ENCODE measurements around the gene SIGLEC6. TPM values are rescaled to one million over a fixed set of nuclear protein-coding genes. Genes with fewer than 3 reads are reported as not detected.

SIGLEC6 gene
- total RNA-seq (2014; rRNA removed; shearing (Covaris generic)), result not detected in 2 replicates

DNA sequence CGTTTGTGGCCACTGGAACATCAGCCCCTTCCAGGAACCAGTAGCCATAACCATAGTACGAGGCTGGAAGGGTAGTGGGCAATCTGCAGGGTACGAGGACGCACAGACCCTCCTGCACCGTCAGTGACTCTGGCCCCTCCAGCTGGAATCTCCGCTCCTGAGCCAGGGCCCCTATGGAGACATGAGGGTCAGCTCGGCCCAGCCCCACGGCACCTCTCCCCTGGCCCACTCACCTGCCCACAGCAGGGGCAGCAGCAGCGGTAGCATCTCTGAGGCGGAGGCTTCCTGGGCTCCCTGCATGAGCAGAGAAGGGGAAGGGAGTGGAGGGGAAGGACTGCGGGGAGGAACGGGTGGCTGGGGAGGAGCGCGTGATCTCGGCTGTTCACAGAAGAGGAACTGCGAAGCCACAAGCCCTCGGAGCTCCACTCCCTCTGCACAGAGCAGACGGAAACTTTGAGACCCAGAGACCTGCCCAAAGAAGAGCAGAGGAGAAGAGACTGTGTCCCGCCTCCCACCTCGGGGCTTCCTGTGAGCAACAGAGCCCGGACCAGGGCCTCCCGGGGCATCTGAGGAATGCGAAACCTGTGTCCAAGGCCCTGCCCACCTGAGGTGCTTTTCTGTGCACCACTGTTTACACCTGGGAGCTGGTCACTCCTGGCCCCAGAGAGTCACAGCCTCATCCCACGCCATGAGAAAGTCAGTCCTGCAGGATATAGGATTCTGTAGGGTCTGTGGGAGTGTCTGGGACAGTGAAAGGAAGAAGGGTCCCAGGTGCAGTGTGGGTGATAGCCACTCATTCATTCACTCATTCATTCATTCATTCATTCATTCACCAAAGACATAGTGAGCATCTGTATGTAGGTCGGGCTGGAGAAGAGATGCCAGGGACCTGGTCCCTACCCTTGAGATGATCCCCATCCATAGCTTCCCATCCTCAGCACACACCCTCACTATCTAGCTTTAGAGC lies at the start of gene SIGLEC6:
Gene SIGLEC6 (minus strand): TSS at position 322 of the 967 bp plus-strand sequence. CDS start 22 bp downstream, at position 300.
- 0 out of 2 replicates have a peak, but pooled peaks cover 2% of the 10 kb centered on the region for H3K27me3 ChIP-seq (replicated peaks)
- H3K36me3 ChIP-seq, result no peaks in the 10 kb centered on the region
- DNase-seq (ENCODE audit: low read depth in 1 of 2, low spot score in 2 of 2), result no peak
- no peaks in the 10 kb centered on the region for H3K9me3 ChIP-seq (replicated peaks)
- no peaks in the 10 kb centered on the region for H3K4me1 ChIP-seq (replicated peaks)
- H3K27ac ChIP-seq, result no peak within 1 kb of the TSS
- no peak within 1 kb of the TSS for H3K4me3 ChIP-seq

GRCh38 chr19:51576850-51577249 lies 45.4 kb upstream of the SIGLEC6 start:
- Histone ChIP-seq H3K27ac (no peak overlapping the region), H3K9me3 (replicated peaks) (no peaks in the 10 kb centered on the region), H3K36me3 (peaks cover 48% of the 10 kb centered on the region), H3K4me1 (replicated peaks) (peaks cover 10% of the 10 kb centered on the region), H3K4me3 (no peak overlapping the region), H3K27me3 (replicated peaks) (no peaks in the 10 kb centered on the region)
- no peak for DNase-seq (ENCODE audit: low read depth in 1 of 2, low spot score in 2 of 2)

DNA sequence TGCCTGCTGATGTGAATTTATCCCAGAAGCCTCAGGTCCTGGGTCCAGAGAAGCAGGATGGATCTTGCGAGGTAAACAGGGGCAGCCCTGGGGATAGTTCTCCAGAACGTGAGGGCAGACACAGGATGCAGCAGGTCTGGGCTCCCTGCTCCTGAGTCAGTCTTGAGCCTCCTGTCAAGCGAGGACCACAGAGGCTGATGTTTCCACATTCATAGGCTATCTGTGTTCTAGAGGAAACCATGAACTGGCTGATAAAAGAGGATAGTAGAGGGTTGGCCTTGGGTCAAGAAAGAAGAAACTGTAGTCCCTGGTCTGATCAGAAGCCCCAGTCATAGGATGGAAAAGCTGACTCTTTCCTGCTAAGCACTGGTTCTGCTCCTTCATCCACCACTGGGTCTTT lies 41.9 kb upstream of the SIGLEC6 start:
- no peaks in the 10 kb centered on the region for H3K9me3 ChIP-seq (replicated peaks)
- no peak overlapping the region for H3K27ac ChIP-seq
- H3K27me3 ChIP-seq (replicated peaks), result no peaks in the 10 kb centered on the region
- DNase-seq (ENCODE audit: low read depth in 1 of 2, low spot score in 2 of 2), result no peak
- H3K4me3 ChIP-seq, result no peak overlapping the region
- H3K4me1 ChIP-seq (replicated peaks), result peaks cover 15% of the 10 kb centered on the region
- peaks cover 37% of the 10 kb centered on the region for H3K36me3 ChIP-seq

GRCh38 chr19:51572908-51573307 lies 41.4 kb upstream of the SIGLEC6 start:
- no peak overlapping the region for H3K27ac ChIP-seq
- no peak overlapping the region for H3K4me3 ChIP-seq
- peaks cover 15% of the 10 kb centered on the region for H3K4me1 ChIP-seq (replicated peaks)
- DNase-seq (ENCODE audit: low read depth in 1 of 2, low spot score in 2 of 2), result no peak
- peaks cover 33% of the 10 kb centered on the region for H3K36me3 ChIP-seq
- H3K9me3 ChIP-seq (replicated peaks), result no peaks in the 10 kb centered on the region
- H3K27me3 ChIP-seq (replicated peaks), result no peaks in the 10 kb centered on the region

- Histone ChIP-seq H3K27ac (no peak overlapping the region), H3K4me1 (replicated peaks) (peaks cover 15% of the 10 kb centered on the region), H3K9me3 (replicated peaks) (no peaks in the 10 kb centered on the region), H3K4me3 (no peak overlapping the region), H3K27me3 (replicated peaks) (no peaks in the 10 kb centered on the region), H3K36me3 (peaks cover 31% of the 10 kb centered on the region)
- DNase-seq (ENCODE audit: low read depth in 1 of 2, low spot score in 2 of 2), result no peak
Observed at GRCh38 chr19:51572410-51572809, 40.9 kb upstream of the SIGLEC6 start.

DNA sequence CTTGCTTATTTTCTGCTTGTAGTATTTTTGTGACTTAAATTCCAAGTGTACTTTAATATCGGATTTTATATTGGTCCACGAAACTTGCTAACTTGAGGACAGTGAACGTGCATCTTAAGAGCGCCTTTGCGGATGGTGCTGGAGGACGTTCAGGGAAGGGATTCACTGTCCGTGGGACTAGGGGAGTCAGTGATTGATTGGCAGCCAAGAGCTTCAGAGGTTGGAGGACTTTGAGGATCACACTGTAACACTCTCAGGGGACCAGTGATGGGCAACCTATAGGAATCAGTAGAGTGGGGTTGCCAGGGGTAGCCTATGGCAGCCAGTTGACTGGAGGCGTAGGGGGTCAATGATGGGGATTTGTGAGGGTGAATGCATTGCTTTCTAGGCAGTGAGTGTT lies 40.1 kb upstream of the SIGLEC6 start:
- Histone ChIP-seq H3K36me3 (peaks cover 23% of the 10 kb centered on the region), H3K4me3 (peak overlapping the region; percentile 46), H3K9me3 (replicated peaks) (no peaks in the 10 kb centered on the region), H3K27ac (0 out of 2 replicates have a peak overlapping the region, but pooled peaks have one; percentile 12), H3K4me1 (replicated peaks) (peaks cover 15% of the 10 kb centered on the region), H3K27me3 (replicated peaks) (no peaks in the 10 kb centered on the region)
- DNase-seq (ENCODE audit: low read depth in 1 of 2, low spot score in 2 of 2), result peak in 1 of 2 experiments; percentile 26

DNA sequence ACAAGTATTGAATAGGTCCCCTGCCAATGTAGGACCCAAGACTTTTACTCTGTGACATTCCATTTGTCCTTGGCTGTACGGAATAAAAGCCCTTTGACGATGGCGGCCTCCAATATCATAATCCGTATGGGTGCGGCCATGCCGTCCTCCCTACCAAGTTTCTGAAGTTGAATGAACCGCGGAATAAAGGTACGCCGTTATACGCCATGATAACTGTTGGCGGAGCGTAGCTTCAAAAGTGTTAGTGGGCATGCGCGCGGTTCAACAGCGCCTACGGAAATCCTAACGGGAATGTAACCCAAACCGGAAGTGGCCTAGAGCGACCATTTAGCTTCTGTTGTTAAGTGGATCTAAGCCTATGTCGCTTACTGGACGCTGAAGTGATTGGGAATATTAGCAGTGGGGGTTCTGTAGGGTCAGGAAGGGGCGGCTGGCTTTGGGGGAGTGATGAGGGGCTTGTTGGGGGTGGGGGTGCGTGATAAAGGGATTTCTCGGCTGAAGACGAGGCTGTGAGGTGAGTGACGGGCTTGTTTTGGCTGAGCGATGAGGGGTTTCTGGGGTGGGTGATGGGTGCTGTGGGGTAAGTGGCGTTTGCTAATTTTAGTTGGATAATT lies 39.6 kb upstream of the SIGLEC6 start, which contains the start of gene ZNF175:
Gene ZNF175 (plus strand): TSS at position 322 of the 614 bp plus-strand sequence. CDS start 2,047 bp downstream, outside the sequence.
- peak; percentile 84 to 92 for DNase-seq (ENCODE audit: low read depth in 1 of 2, low spot score in 2 of 2)
- no peaks in the 10 kb centered on the region for H3K9me3 ChIP-seq (replicated peaks)

GRCh38 chr19:51568456-51568855 lies 37.0 kb upstream of the SIGLEC6 start:
- H3K4me3 ChIP-seq, result no peak overlapping the region
- no peaks in the 10 kb centered on the region for H3K9me3 ChIP-seq (replicated peaks)
- no peak for DNase-seq (ENCODE audit: low read depth in 1 of 2, low spot score in 2 of 2)
- peaks cover 15% of the 10 kb centered on the region for H3K4me1 ChIP-seq (replicated peaks)
- H3K36me3 ChIP-seq, result peaks cover 4% of the 10 kb centered on the region
- no peak overlapping the region for H3K27ac ChIP-seq
- H3K27me3 ChIP-seq (replicated peaks), result no peaks in the 10 kb centered on the region

More for the DNA sequence above, 39.6 kb upstream of the SIGLEC6 start, which contains the start of gene ZNF175:
- Histone ChIP-seq H3K36me3 (peaks cover 19% of the 10 kb centered on the region), H3K27me3 (replicated peaks) (no peaks in the 10 kb centered on the region), H3K4me1 (replicated peaks) (peaks cover 15% of the 10 kb centered on the region), H3K27ac (0 out of 2 replicates have a peak within 1 kb of the TSS, but pooled peaks have one; percentile 12), H3K4me3 (peak within 1 kb of the TSS; percentile 46)

DNA sequence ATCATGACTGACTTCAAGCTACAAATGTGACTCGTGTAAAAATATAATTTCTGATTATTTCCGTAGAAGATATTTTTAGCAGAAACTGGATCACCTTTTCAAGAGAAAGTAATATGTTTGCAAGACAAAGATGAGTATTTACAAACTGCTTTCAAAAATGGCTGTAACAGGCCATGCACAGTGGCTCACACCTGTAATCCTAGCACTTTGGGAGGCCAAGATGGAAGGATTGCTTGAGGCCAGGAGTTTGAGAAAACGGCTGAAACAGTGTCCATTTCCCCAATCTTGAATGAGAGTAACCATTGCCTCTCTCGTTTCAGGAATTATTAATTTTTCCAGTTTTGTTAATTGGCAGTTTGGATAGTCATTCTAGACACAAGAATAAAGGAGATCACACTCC lies 36.1 kb upstream of the SIGLEC6 start:
- H3K27me3 ChIP-seq (replicated peaks), result no peaks in the 10 kb centered on the region
- peaks cover 12% of the 10 kb centered on the region for H3K4me1 ChIP-seq (replicated peaks)
- DNase-seq (ENCODE audit: low read depth in 1 of 2, low spot score in 2 of 2), result no peak
- no peaks in the 10 kb centered on the region for H3K36me3 ChIP-seq
- H3K4me3 ChIP-seq, result no peak overlapping the region
- H3K9me3 ChIP-seq (replicated peaks), result no peaks in the 10 kb centered on the region
- H3K27ac ChIP-seq, result no peak overlapping the region

- Histone ChIP-seq H3K36me3 (no peaks in the 10 kb centered on the region), H3K27me3 (replicated peaks) (no peaks in the 10 kb centered on the region), H3K4me3 (no peak overlapping the region), H3K27ac (no peak overlapping the region), H3K4me1 (replicated peaks) (peaks cover 2% of the 10 kb centered on the region), H3K9me3 (replicated peaks) (no peaks in the 10 kb centered on the region)
- DNase-seq (ENCODE audit: low read depth in 1 of 2, low spot score in 2 of 2), result no peak
Observed at GRCh38 chr19:51566489-51567100, 35.1 kb upstream of the SIGLEC6 start.

- H3K4me3 ChIP-seq, result no peak overlapping the region
- H3K36me3 ChIP-seq, result no peaks in the 10 kb centered on the region
- H3K27me3 ChIP-seq (replicated peaks), result no peaks in the 10 kb centered on the region
- no peak for DNase-seq (ENCODE audit: low read depth in 1 of 2, low spot score in 2 of 2)
- no peak overlapping the region for H3K27ac ChIP-seq
- no peaks in the 10 kb centered on the region for H3K9me3 ChIP-seq (replicated peaks)
- H3K4me1 ChIP-seq (replicated peaks), result no peaks in the 10 kb centered on the region
Observed at GRCh38 chr19:51565583-51565982, 34.1 kb upstream of the SIGLEC6 start.

GRCh38 chr19:51564791-51565190 lies 33.3 kb upstream of the SIGLEC6 start:
- Histone ChIP-seq H3K27ac (no peak overlapping the region), H3K27me3 (replicated peaks) (no peaks in the 10 kb centered on the region), H3K4me3 (no peak overlapping the region), H3K4me1 (replicated peaks) (no peaks in the 10 kb centered on the region), H3K36me3 (no peaks in the 10 kb centered on the region), H3K9me3 (replicated peaks) (no peaks in the 10 kb centered on the region)
- no peak for DNase-seq (ENCODE audit: low read depth in 1 of 2, low spot score in 2 of 2)

- Histone ChIP-seq H3K4me3 (no peak overlapping the region), H3K9me3 (replicated peaks) (no peaks in the 10 kb centered on the region), H3K36me3 (no peaks in the 10 kb centered on the region), H3K4me1 (replicated peaks) (no peaks in the 10 kb centered on the region), H3K27me3 (replicated peaks) (no peaks in the 10 kb centered on the region), H3K27ac (no peak overlapping the region)
- no peak for DNase-seq (ENCODE audit: low read depth in 1 of 2, low spot score in 2 of 2)
Observed at GRCh38 chr19:51560339-51560738, 28.9 kb upstream of the SIGLEC6 start.
